Nephron (organoid): ENCODE measurements around the gene MAGI2.

Experiments used
- H3K27ac Mint-ChIP-seq, 3 experiments: 2 replicates each; pipeline ENCODE4 v1.8.0; 2020; ENCODE audit warnings: mixed read lengths in 3 of 3, mild to moderate bottlenecking in 2 of 3, moderate library complexity in 1 of 3
- H3K27me3 Mint-ChIP-seq: 2 replicates; pipeline ENCODE4 v1.8.0; 2021; ENCODE audit warnings: low read depth, mild to moderate bottlenecking, moderate library complexity, mixed read lengths
- H3K36me3 Mint-ChIP-seq: 2 replicates; pipeline ENCODE4 v1.8.0; 2020; ENCODE audit warnings: low read depth, mixed read lengths
- H3K4me1 Mint-ChIP-seq: 2 replicates; pipeline ENCODE4 v1.8.0; 2020; ENCODE audit warnings: mixed read lengths
- H3K4me3 Mint-ChIP-seq, 3 experiments: 2 replicates each; pipeline ENCODE4 v1.8.0; 2020; ENCODE audit warnings: mild to moderate bottlenecking in 3 of 3, mixed read lengths in 3 of 3, moderate library complexity in 2 of 3
- H3K9me3 Mint-ChIP-seq: 2 replicates; pipeline ENCODE4 v1.8.0; 2020; ENCODE audit warnings: mixed read lengths
- TF ChIP-seq, protein P1 (sequence below), 3 experiments: fragments of 200-600 bp; sonication (generic); IDR thresholded peaks; one replicate each; pipeline ENCODE4 v1.5.0; 2021; ENCODE audit warnings: antibody characterized with exemption in 3 of 3; ENCODE audit not compliant: unreplicated experiment in 3 of 3

Gene MAGI2

GRCh38 chr7:78542981-78543380 lies 910.5 kb downstream of the MAGI2 start:
- TF ChIP-seq, protein P1, sequence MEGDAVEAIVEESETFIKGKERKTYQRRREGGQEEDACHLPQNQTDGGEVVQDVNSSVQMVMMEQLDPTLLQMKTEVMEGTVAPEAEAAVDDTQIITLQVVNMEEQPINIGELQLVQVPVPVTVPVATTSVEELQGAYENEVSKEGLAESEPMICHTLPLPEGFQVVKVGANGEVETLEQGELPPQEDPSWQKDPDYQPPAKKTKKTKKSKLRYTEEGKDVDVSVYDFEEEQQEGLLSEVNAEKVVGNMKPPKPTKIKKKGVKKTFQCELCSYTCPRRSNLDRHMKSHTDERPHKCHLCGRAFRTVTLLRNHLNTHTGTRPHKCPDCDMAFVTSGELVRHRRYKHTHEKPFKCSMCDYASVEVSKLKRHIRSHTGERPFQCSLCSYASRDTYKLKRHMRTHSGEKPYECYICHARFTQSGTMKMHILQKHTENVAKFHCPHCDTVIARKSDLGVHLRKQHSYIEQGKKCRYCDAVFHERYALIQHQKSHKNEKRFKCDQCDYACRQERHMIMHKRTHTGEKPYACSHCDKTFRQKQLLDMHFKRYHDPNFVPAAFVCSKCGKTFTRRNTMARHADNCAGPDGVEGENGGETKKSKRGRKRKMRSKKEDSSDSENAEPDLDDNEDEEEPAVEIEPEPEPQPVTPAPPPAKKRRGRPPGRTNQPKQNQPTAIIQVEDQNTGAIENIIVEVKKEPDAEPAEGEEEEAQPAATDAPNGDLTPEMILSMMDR (IDR thresholded peaks at IDR 0.05; ENCODE audit: unreplicated experiment in 3 of 3) = no peak
- H3K4me3 Mint-ChIP-seq = no peak overlapping the region
- H3K9me3 Mint-ChIP-seq = peaks cover 3% of the 10 kb centered on the region
- H3K4me1 Mint-ChIP-seq = peaks cover 8% of the 10 kb centered on the region
- H3K36me3 Mint-ChIP-seq = peaks cover 15% of the 10 kb centered on the region
- H3K27me3 Mint-ChIP-seq = no peaks in the 10 kb centered on the region
- H3K27ac Mint-ChIP-seq = no peak overlapping the region

DNA sequence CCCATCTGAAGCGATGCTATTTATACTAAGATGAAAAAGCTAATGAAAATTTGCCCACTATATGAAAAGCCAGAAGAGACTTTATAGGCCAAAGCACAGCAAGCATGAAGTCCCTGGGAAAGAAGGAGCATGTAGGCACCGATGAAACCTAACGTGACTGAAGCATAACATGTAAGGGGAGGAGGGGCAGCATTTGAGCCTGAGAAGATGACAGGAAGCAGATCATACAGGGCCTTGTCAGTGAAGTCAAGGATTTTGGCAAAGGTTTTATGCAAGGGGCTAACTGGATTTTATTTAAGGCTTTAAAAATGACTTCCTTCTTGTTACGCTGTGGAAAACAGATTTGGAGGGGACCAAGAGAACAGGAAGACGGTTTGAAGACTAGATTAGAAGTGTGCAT lies 910.9 kb downstream of the MAGI2 start:
- Mint-ChIP-seq H3K27ac (no peak overlapping the region), H3K4me1 (peaks cover 8% of the 10 kb centered on the region), H3K9me3 (peaks cover 8% of the 10 kb centered on the region), H3K36me3 (peaks cover 20% of the 10 kb centered on the region), H3K27me3 (no peaks in the 10 kb centered on the region), H3K4me3 (no peak overlapping the region)
- TF ChIP-seq, protein P1 (IDR thresholded peaks at IDR 0.05; ENCODE audit: unreplicated experiment in 3 of 3) = no peak

- no peaks in the 10 kb centered on the region for H3K27me3 Mint-ChIP-seq
- TF ChIP-seq, protein P1 (IDR thresholded peaks at IDR 0.05; ENCODE audit: unreplicated experiment in 3 of 3) = no peak
- H3K4me3 Mint-ChIP-seq = no peak overlapping the region
- H3K27ac Mint-ChIP-seq = no peak overlapping the region
- peaks cover 26% of the 10 kb centered on the region for H3K36me3 Mint-ChIP-seq
- peaks cover 8% of the 10 kb centered on the region for H3K4me1 Mint-ChIP-seq
- peaks cover 12% of the 10 kb centered on the region for H3K9me3 Mint-ChIP-seq
These were observed 913.6 kb downstream of the MAGI2 start for GRCh38 chr7:78539825-78540224.

GRCh38 chr7:78535655-78536054 lies 917.8 kb downstream of the MAGI2 start:
- Mint-ChIP-seq H3K27ac (no peak overlapping the region), H3K27me3 (no peaks in the 10 kb centered on the region), H3K9me3 (peaks cover 12% of the 10 kb centered on the region), H3K4me1 (no peaks in the 10 kb centered on the region), H3K36me3 (peaks cover 35% of the 10 kb centered on the region), H3K4me3 (no peak overlapping the region)
- TF ChIP-seq, protein P1 (IDR thresholded peaks at IDR 0.05; ENCODE audit: unreplicated experiment in 3 of 3) = no peak

DNA sequence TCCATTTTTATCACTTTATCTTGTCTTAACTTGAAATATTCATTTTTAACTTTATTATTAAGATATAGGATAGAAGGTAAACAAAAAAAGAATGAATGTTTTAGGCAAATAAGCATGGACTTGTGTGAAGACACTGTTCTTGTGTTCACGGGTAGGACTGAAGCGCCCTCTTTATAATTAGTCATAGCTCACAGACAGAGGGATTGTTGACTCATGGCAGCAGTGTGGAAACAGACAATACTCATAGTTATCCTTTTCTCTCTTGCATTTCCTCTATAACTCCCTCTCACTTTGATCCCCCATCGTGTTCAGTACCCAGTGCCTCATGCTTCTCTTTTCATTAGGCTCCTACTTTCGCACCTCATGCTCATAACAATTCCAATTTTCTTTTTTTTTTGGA lies 923.1 kb downstream of the MAGI2 start:
- Mint-ChIP-seq H3K9me3 (no peaks in the 10 kb centered on the region), H3K4me3 (no peak overlapping the region), H3K36me3 (peaks cover 9% of the 10 kb centered on the region), H3K27me3 (no peaks in the 10 kb centered on the region), H3K27ac (no peak overlapping the region), H3K4me1 (no peaks in the 10 kb centered on the region)
- TF ChIP-seq, protein P1 (IDR thresholded peaks at IDR 0.05; ENCODE audit: unreplicated experiment in 3 of 3) = no peak

DNA sequence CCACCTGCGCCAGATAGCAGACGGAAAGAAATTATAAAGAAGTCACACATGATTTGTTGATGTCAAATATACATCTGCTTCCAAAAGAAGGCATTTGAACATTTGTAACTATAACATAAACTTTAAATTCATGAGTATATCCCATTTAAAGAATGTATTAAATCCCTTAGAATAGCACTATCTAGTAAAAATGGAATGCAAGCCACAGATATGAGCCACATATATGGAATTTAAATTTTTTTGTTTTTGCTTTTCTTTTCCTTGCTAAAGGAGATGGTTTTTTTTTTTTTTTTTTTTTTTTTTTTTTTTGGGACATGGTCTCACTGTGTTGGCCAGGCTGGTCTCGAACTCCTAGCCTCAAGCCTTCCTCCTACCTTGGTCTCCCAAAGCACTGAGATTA lies 924.1 kb downstream of the MAGI2 start:
- peaks cover 9% of the 10 kb centered on the region for H3K36me3 Mint-ChIP-seq
- no peaks in the 10 kb centered on the region for H3K27me3 Mint-ChIP-seq
- no peaks in the 10 kb centered on the region for H3K9me3 Mint-ChIP-seq
- TF ChIP-seq, protein P1 (IDR thresholded peaks at IDR 0.05; ENCODE audit: unreplicated experiment in 3 of 3) = no peak
- no peaks in the 10 kb centered on the region for H3K4me1 Mint-ChIP-seq
- no peak overlapping the region for H3K4me3 Mint-ChIP-seq
- H3K27ac Mint-ChIP-seq = no peak overlapping the region
